HCT116 (cell line): ENCODE results near the gene DCAF6. TPM values are rescaled to one million over a fixed set of nuclear protein-coding genes. Genes with fewer than 3 reads are reported as not detected.

ENCODE experiments used
- ATAC-seq: fragments of 200-7000 bp; cut with Tn5 transposase; 2 replicates; pipeline ENCODE4 v1.9.1; 2020; ENCODE audit warnings: mild to moderate bottlenecking, moderate library complexity
- BruUV-seq: library from RNA; stranded (reverse); fragments of 400-500 nt; replicated peaks from 2 replicates; lab custom pipeline; 2021; lab: Mats Ljungman, UMichigan
- CTCF ChIA-PET: fragments of 300-600 bp; sonication (Branson Sonifier 250); formaldehyde crosslinking; loops from one replicate; lab custom pipeline; 2021; ENCODE audit warnings: antibody characterized with exemption; lab: Charles Lee
- POLR2A ChIA-PET: fragments of 300-600, 350-600 bp; sonication (Branson Sonifier 250); formaldehyde crosslinking; loops from one replicate; lab custom pipeline; 2021; ENCODE audit warnings: antibody characterized with exemption; lab: Charles Lee
- RAD21 ChIA-PET, 2 experiments: fragments of 300-600 bp; sonication (Branson Sonifier 250); formaldehyde crosslinking; loops; one replicate each; lab custom pipeline; 2023; ENCODE audit warnings: low total read pairs in 2 of 2; ENCODE audit not compliant: uncharacterized antibody in 2 of 2, unreplicated experiment in 2 of 2, low non-redundant PET in 1 of 2; lab: Charles Lee
- DNase-seq: peaks from one replicate; pipeline ENCODE4 v3.0.0-alpha.2; 2010; ENCODE audit warnings: low read depth, low spot score
- H2AFZ ChIP-seq: fragments of 200-600 bp; shearing (Covaris generic), sonication (generic); 2 replicates; pipeline ENCODE4 v1.6.1; 2017; ENCODE audit warnings: low read depth, mixed run types, mixed read lengths, antibody characterized with exemption, low read length; ENCODE audit not compliant: poor library complexity, severe bottlenecking
- H3K27ac ChIP-seq: 2 replicates; pipeline ENCODE4 v1.5.1; 2012; ENCODE audit warnings: low read depth, low read length
- H3K27me3 ChIP-seq: fragments of 200-600 bp; sonication (generic); 2 replicates; pipeline ENCODE4 v1.6.1; 2016; ENCODE audit warnings: mixed run types, low read length, mixed read lengths; ENCODE audit not compliant: insufficient read depth
- H3K36me3 ChIP-seq, 2 experiments: fragments of 200-500 bp in 1 of 2; fragments of 200-600 bp in 1 of 2; sonication (Bioruptor generic) in 1 of 2; sonication (generic) in 1 of 2; 2 replicates each; pipeline versions ENCODE4 v1.5.1 to v1.6.1; 2014 to 2016; ENCODE audit warnings: low read length in 2 of 2, inconsistent platforms in 1 of 2, mixed read lengths in 1 of 2, mixed run types in 1 of 2; ENCODE audit not compliant: insufficient read depth in 2 of 2, control insufficient read depth in 1 of 2
- H3K4me1 ChIP-seq, 2 experiments: fragments of 200-600 bp in 1 of 2; sonication (generic) in 1 of 2; 2 replicates each; pipeline versions ENCODE4 v1.5.1 to v1.6.1; 2012 to 2017; ENCODE audit warnings: low read length in 2 of 2, inconsistent platforms in 1 of 2, mild to moderate bottlenecking in 1 of 2, mixed read lengths in 1 of 2, mixed run types in 1 of 2, moderate library complexity in 1 of 2; ENCODE audit not compliant: insufficient read depth in 2 of 2, control insufficient read depth in 1 of 2
- H3K4me2 ChIP-seq: fragments of 200-600 bp; sonication (generic); 2 replicates; pipeline ENCODE4 v1.6.1; 2017; ENCODE audit warnings: mixed run types, low read length, mixed read lengths
- H3K4me3 ChIP-seq, 2 experiments: fragments of 200-600 bp in 1 of 2; sonication (generic) in 1 of 2; replicated peaks in 1 of 2; 2 replicates each; pipeline ENCODE4 v1.5.1; 2011 to 2016; ENCODE audit warnings: low read length in 2 of 2, control low read depth in 1 of 2, low read depth in 1 of 2, mild to moderate bottlenecking in 1 of 2, mixed read lengths in 1 of 2, mixed run types in 1 of 2
- H3K79me2 ChIP-seq: fragments of 200-600 bp; sonication (generic); 2 replicates; pipeline ENCODE4 v1.6.1; 2017; ENCODE audit warnings: mild to moderate bottlenecking, mixed run types, low read length, moderate library complexity, mixed read lengths; ENCODE audit not compliant: insufficient read depth
- H3K9ac ChIP-seq: fragments of 200-600 bp; sonication (generic); 2 replicates; pipeline ENCODE4 v1.6.1; 2016; ENCODE audit warnings: low read length, mixed read lengths
- H3K9me2 ChIP-seq: fragments of 200-600 bp; sonication (generic), shearing (Covaris generic); 2 replicates; pipeline ENCODE4 v1.6.1; 2017; ENCODE audit warnings: mixed run types, mild to moderate bottlenecking, moderate library complexity; ENCODE audit not compliant: insufficient read depth
- H3K9me3 ChIP-seq, 2 experiments: fragments of 200-500 bp in 1 of 2; fragments of 200-600 bp in 1 of 2; sonication (Bioruptor generic) in 1 of 2; sonication (generic) in 1 of 2; 2 replicates each; pipeline ENCODE4 v1.6.1; 2014 to 2017; ENCODE audit warnings: low read length in 2 of 2, mixed read lengths in 2 of 2, inconsistent platforms in 1 of 2, low read depth in 1 of 2, mild to moderate bottlenecking in 1 of 2, mixed run types in 1 of 2, moderate library complexity in 1 of 2; ENCODE audit not compliant: control insufficient read depth in 1 of 2, insufficient read depth in 1 of 2
- H4K20me1 ChIP-seq: fragments of 200-600 bp; sonication (generic), shearing (Covaris generic); 2 replicates; pipeline ENCODE4 v1.6.1; 2017; ENCODE audit warnings: mixed run types, mild to moderate bottlenecking, moderate library complexity; ENCODE audit not compliant: insufficient read depth
- CBX3 ChIP-seq: IDR thresholded peaks from 2 replicates; pipeline ENCODE4 v1.6.1; 2012; ENCODE audit warnings: low read depth
- EGR1 ChIP-seq: IDR thresholded peaks from 2 replicates; pipeline ENCODE4 v1.6.1; 2012; ENCODE audit warnings: low read depth
- POLR2AphosphoS5 ChIP-seq: IDR thresholded peaks from 2 replicates; pipeline ENCODE4 v1.6.1; 2011; ENCODE audit warnings: mild to moderate bottlenecking, low read depth, low read length, moderate library complexity
- REST ChIP-seq: IDR thresholded peaks from 2 replicates; pipeline ENCODE4 v1.6.1; 2012; ENCODE audit warnings: low read depth
- SRF ChIP-seq: IDR thresholded peaks from 2 replicates; pipeline ENCODE4 v1.6.1; 2012; ENCODE audit warnings: low read depth
- YY1 ChIP-seq: IDR thresholded peaks from 2 replicates; pipeline ENCODE4 v1.6.1; 2011; ENCODE audit warnings: low read length, low read depth, moderate library complexity, mild to moderate bottlenecking; ENCODE audit not compliant: insufficient replicate concordance; ENCODE audit errors: extremely low read depth
- ZBTB33 ChIP-seq: IDR thresholded peaks from 2 replicates; pipeline ENCODE4 v1.6.1; 2011; ENCODE audit warnings: mild to moderate bottlenecking, low read length, moderate library complexity; ENCODE audit not compliant: insufficient replicate concordance; ENCODE audit errors: extremely low read depth
- intact Hi-C: fragments of 100-400 bp; cut with micrococcal nuclease; formaldehyde crosslinking; loops from 2 replicates; pipeline ENCODE4 v1.10.0; 2022
- total RNA-seq: library from RNA; stranded (reverse); gene quantifications from one replicate; pipeline ENCODE4 v1.2.1, GENCODE V29; 2021; ENCODE audit not compliant: unreplicated experiment

Gene DCAF6
- total RNA-seq, 1 experiment from 2014 or later = 34.2 TPM

GRCh38 chr1:168001213-168001612 lies 64.7 kb downstream of the DCAF6 start:
- Histone ChIP-seq H3K4me2 (no peak overlapping the region), H3K4me1 (no peaks in the 10 kb centered on the region), H3K9ac (no peak overlapping the region), H3K79me2 (no peaks in the 10 kb centered on the region), H3K36me3 (peaks cover 0 to 4% of the 10 kb centered on the region in 2 experiments; a peak in 2 of 4 replicates), H3K9me3 (no peaks in the 10 kb centered on the region), H3K4me3 (no peak overlapping the region), H3K27me3 (no peaks in the 10 kb centered on the region), H3K27ac (no peak overlapping the region), H4K20me1 (no peaks in the 10 kb centered on the region), H2AFZ (no peak overlapping the region), H3K9me2 (no peaks in the 10 kb centered on the region)
- intact Hi-C loops = no loop called here
- ATAC-seq (no peak), DNase-seq (no peak)
- CTCF ChIA-PET = no interaction called here
- RAD21 ChIA-PET = no interaction called here
- TF ChIP-seq YY1 (no peak), ZBTB33 (no peak), CBX3 (no peak), EGR1 (no peak), SRF (no peak), POLR2AphosphoS5 (no peak), REST (no peak)
- BruUV-seq = no TSS peak
- POLR2A ChIA-PET = no interaction called here
